OCI-LY1 (cell line): ENCODE measurements around the gene RGSL1.

Source experiments
- CTCF ChIP-seq: fragments of 200-600 bp; sonication (generic), shearing (Covaris generic); IDR thresholded peaks from 2 replicates; pipeline ENCODE4 v1.5.1; 2017; ENCODE audit warnings: mild to moderate bottlenecking, antibody characterized with exemption, low read length, moderate library complexity, mixed read lengths
- EZH2 ChIP-seq: fragments of 200-600 bp; sonication (generic), shearing (Covaris generic); IDR thresholded peaks from 2 replicates; pipeline ENCODE4 v1.8.0; 2017; ENCODE audit warnings: borderline replicate concordance, mixed run types, mild to moderate bottlenecking, antibody characterized with exemption, low read length, moderate library complexity, mixed read lengths

- no peak for TF ChIP-seq CTCF
- TF ChIP-seq EZH2: no peak
These were observed 11.6 kb upstream of the RGSL1 start for GRCh38 chr1:182438326-182438725.
